ENCODE measurements around the gene PIK3CA. TPM values are rescaled to one million over a fixed set of nuclear protein-coding genes. Genes with fewer than 3 reads are reported as not detected.

PIK3CA gene
- total and polyA plus RNA-seq, 2 donors = 14.1 to 27.3 TPM

GRCh38 chr3:179149951-179150350 lies 1.8 kb downstream of the PIK3CA start:
- peak overlapping the region in 1 of 2 donors; percentile 94 for H3K27ac ChIP-seq (ENCODE audit: low read depth in 1 of 2, low read length in 1 of 2)
- H3K36me3 ChIP-seq (ENCODE audit: control insufficient read depth in 2 of 2, insufficient read depth in 2 of 2, low read length in 1 of 2) = no peaks in the 10 kb centered on the region
- H3K4me3 ChIP-seq (ENCODE audit: low read length in 2 of 2) = peak overlapping the region; percentile 75 to 79
- 56% methylated on average over 4 of the region's 4 CpGs for WGBS
- no peak for DNase-seq (ENCODE audit: low read depth in 6 of 9, low spot score in 9 of 9)
- no peaks in the 10 kb centered on the region for H3K27me3 ChIP-seq (ENCODE audit: control insufficient read depth in 2 of 2, insufficient read depth in 1 of 2, low read length in 1 of 2)
- peaks cover 8 to 9% of the 10 kb centered on the region in 2 donors for H3K4me1 ChIP-seq (ENCODE audit: control insufficient read depth in 2 of 2, insufficient read depth in 2 of 2, low read length in 2 of 2)
- H3K9me3 ChIP-seq (ENCODE audit: control insufficient read depth in 2 of 2, insufficient read depth in 1 of 2, low read length in 1 of 2) = no peaks in the 10 kb centered on the region

GRCh38 chr3:179150610-179151009 lies 2.5 kb downstream of the PIK3CA start:
- H3K27me3 ChIP-seq (ENCODE audit: control insufficient read depth in 2 of 2, insufficient read depth in 1 of 2, low read length in 1 of 2) = no peaks in the 10 kb centered on the region
- DNase-seq (ENCODE audit: low read depth in 6 of 9, low spot score in 9 of 9) = no peak
- no peak overlapping the region for H3K4me3 ChIP-seq (ENCODE audit: low read length in 2 of 2)
- H3K9me3 ChIP-seq (ENCODE audit: control insufficient read depth in 2 of 2, insufficient read depth in 1 of 2, low read length in 1 of 2) = no peaks in the 10 kb centered on the region
- no peak overlapping the region for H3K27ac ChIP-seq (ENCODE audit: low read depth in 1 of 2, low read length in 1 of 2)
- H3K4me1 ChIP-seq (ENCODE audit: control insufficient read depth in 2 of 2, insufficient read depth in 2 of 2, low read length in 2 of 2) = peaks cover 8 to 9% of the 10 kb centered on the region in 2 donors
- 84% methylated on average over 3 of the region's 3 CpGs for WGBS
- no peaks in the 10 kb centered on the region for H3K36me3 ChIP-seq (ENCODE audit: control insufficient read depth in 2 of 2, insufficient read depth in 2 of 2, low read length in 1 of 2)

GRCh38 chr3:179151474-179151873 lies 3.3 kb downstream of the PIK3CA start:
- DNase-seq (ENCODE audit: low read depth in 6 of 9, low spot score in 9 of 9) = no peak
- H3K4me3 ChIP-seq (ENCODE audit: low read length in 2 of 2) = no peak overlapping the region
- no peaks in the 10 kb centered on the region for H3K27me3 ChIP-seq (ENCODE audit: control insufficient read depth in 2 of 2, insufficient read depth in 1 of 2, low read length in 1 of 2)
- H3K4me1 ChIP-seq (ENCODE audit: control insufficient read depth in 2 of 2, insufficient read depth in 2 of 2, low read length in 2 of 2) = peaks cover 8 to 12% of the 10 kb centered on the region in 2 donors
- H3K36me3 ChIP-seq (ENCODE audit: control insufficient read depth in 2 of 2, insufficient read depth in 2 of 2, low read length in 1 of 2) = no peaks in the 10 kb centered on the region
- H3K9me3 ChIP-seq (ENCODE audit: control insufficient read depth in 2 of 2, insufficient read depth in 1 of 2, low read length in 1 of 2) = no peaks in the 10 kb centered on the region
- no peak overlapping the region for H3K27ac ChIP-seq (ENCODE audit: low read depth in 1 of 2, low read length in 1 of 2)

- 88% methylated on average over 1 of the region's 1 CpG for WGBS
- Histone ChIP-seq H3K4me1 (ENCODE audit: control insufficient read depth in 2 of 2, insufficient read depth in 2 of 2, low read length in 2 of 2) (peaks cover 3 to 4% of the 10 kb centered on the region in 2 donors), H3K9me3 (ENCODE audit: control insufficient read depth in 2 of 2, insufficient read depth in 1 of 2, low read length in 1 of 2) (no peaks in the 10 kb centered on the region), H3K27ac (ENCODE audit: low read depth in 1 of 2, low read length in 1 of 2) (no peak overlapping the region), H3K27me3 (ENCODE audit: control insufficient read depth in 2 of 2, insufficient read depth in 1 of 2, low read length in 1 of 2) (no peaks in the 10 kb centered on the region), H3K36me3 (ENCODE audit: control insufficient read depth in 2 of 2, insufficient read depth in 2 of 2, low read length in 1 of 2) (no peaks in the 10 kb centered on the region), H3K4me3 (ENCODE audit: low read length in 2 of 2) (no peak overlapping the region)
- no peak for DNase-seq (ENCODE audit: low read depth in 6 of 9, low spot score in 9 of 9)
Measured at GRCh38 chr3:179156170-179156569, 8.0 kb downstream of the PIK3CA start.

GRCh38 chr3:179156775-179157174 lies 8.6 kb downstream of the PIK3CA start:
- no peak for DNase-seq (ENCODE audit: low read depth in 6 of 9, low spot score in 9 of 9)
- WGBS = 96% methylated on average over 1 of the region's 1 CpG
- no peak overlapping the region for H3K27ac ChIP-seq (ENCODE audit: low read depth in 1 of 2, low read length in 1 of 2)
- H3K4me3 ChIP-seq (ENCODE audit: low read length in 2 of 2) = no peak overlapping the region
- H3K9me3 ChIP-seq (ENCODE audit: control insufficient read depth in 2 of 2, insufficient read depth in 1 of 2, low read length in 1 of 2) = no peaks in the 10 kb centered on the region
- no peaks in the 10 kb centered on the region for H3K27me3 ChIP-seq (ENCODE audit: control insufficient read depth in 2 of 2, insufficient read depth in 1 of 2, low read length in 1 of 2)
- H3K36me3 ChIP-seq (ENCODE audit: control insufficient read depth in 2 of 2, insufficient read depth in 2 of 2, low read length in 1 of 2) = no peaks in the 10 kb centered on the region
- peaks cover 0 to 3% of the 10 kb centered on the region in 2 donors for H3K4me1 ChIP-seq (ENCODE audit: control insufficient read depth in 2 of 2, insufficient read depth in 2 of 2, low read length in 2 of 2)

GRCh38 chr3:179158336-179159039 lies 10.3 kb downstream of the PIK3CA start:
- H3K4me3 ChIP-seq (ENCODE audit: low read length in 2 of 2) = no peak overlapping the region
- no peak for DNase-seq (ENCODE audit: low read depth in 6 of 9, low spot score in 9 of 9)
- 92% methylated on average over 6 of the region's 6 CpGs for WGBS
- H3K36me3 ChIP-seq (ENCODE audit: control insufficient read depth in 2 of 2, insufficient read depth in 2 of 2, low read length in 1 of 2) = no peaks in the 10 kb centered on the region
- H3K27ac ChIP-seq (ENCODE audit: low read depth in 1 of 2, low read length in 1 of 2) = no peak overlapping the region
- H3K9me3 ChIP-seq (ENCODE audit: control insufficient read depth in 2 of 2, insufficient read depth in 1 of 2, low read length in 1 of 2) = no peaks in the 10 kb centered on the region
- peaks cover 0 to 3% of the 10 kb centered on the region in 2 donors for H3K4me1 ChIP-seq (ENCODE audit: control insufficient read depth in 2 of 2, insufficient read depth in 2 of 2, low read length in 2 of 2)
- no peaks in the 10 kb centered on the region for H3K27me3 ChIP-seq (ENCODE audit: control insufficient read depth in 2 of 2, insufficient read depth in 1 of 2, low read length in 1 of 2)

GRCh38 chr3:179163503-179163902 lies 15.3 kb downstream of the PIK3CA start:
- Histone ChIP-seq H3K27ac (ENCODE audit: low read depth in 1 of 2, low read length in 1 of 2) (no peak overlapping the region), H3K27me3 (ENCODE audit: control insufficient read depth in 2 of 2, insufficient read depth in 1 of 2, low read length in 1 of 2) (no peaks in the 10 kb centered on the region), H3K36me3 (ENCODE audit: control insufficient read depth in 2 of 2, insufficient read depth in 2 of 2, low read length in 1 of 2) (no peaks in the 10 kb centered on the region), H3K4me1 (ENCODE audit: control insufficient read depth in 2 of 2, insufficient read depth in 2 of 2, low read length in 2 of 2) (no peaks in the 10 kb centered on the region), H3K4me3 (ENCODE audit: low read length in 2 of 2) (no peak overlapping the region), H3K9me3 (ENCODE audit: control insufficient read depth in 2 of 2, insufficient read depth in 1 of 2, low read length in 1 of 2) (no peaks in the 10 kb centered on the region)
- no peak for DNase-seq (ENCODE audit: low read depth in 6 of 9, low spot score in 9 of 9)

GRCh38 chr3:179164857-179165256 lies 16.7 kb downstream of the PIK3CA start:
- Histone ChIP-seq H3K9me3 (ENCODE audit: control insufficient read depth in 2 of 2, insufficient read depth in 1 of 2, low read length in 1 of 2) (no peaks in the 10 kb centered on the region), H3K27ac (ENCODE audit: low read depth in 1 of 2, low read length in 1 of 2) (no peak overlapping the region), H3K27me3 (ENCODE audit: control insufficient read depth in 2 of 2, insufficient read depth in 1 of 2, low read length in 1 of 2) (no peaks in the 10 kb centered on the region), H3K36me3 (ENCODE audit: control insufficient read depth in 2 of 2, insufficient read depth in 2 of 2, low read length in 1 of 2) (no peaks in the 10 kb centered on the region), H3K4me3 (ENCODE audit: low read length in 2 of 2) (no peak overlapping the region), H3K4me1 (ENCODE audit: control insufficient read depth in 2 of 2, insufficient read depth in 2 of 2, low read length in 2 of 2) (no peaks in the 10 kb centered on the region)
- DNase-seq (ENCODE audit: low read depth in 6 of 9, low spot score in 9 of 9) = no peak

GRCh38 chr3:179166561-179167201 lies 18.5 kb downstream of the PIK3CA start:
- no peak overlapping the region for H3K27ac ChIP-seq (ENCODE audit: low read depth in 1 of 2, low read length in 1 of 2)
- 90% methylated on average over 2 of the region's 2 CpGs for WGBS

More at GRCh38 chr3:179166561-179167201, 18.5 kb downstream of the PIK3CA start:
- no peak for DNase-seq (ENCODE audit: low read depth in 6 of 9, low spot score in 9 of 9)
- no peaks in the 10 kb centered on the region for H3K9me3 ChIP-seq (ENCODE audit: control insufficient read depth in 2 of 2, insufficient read depth in 1 of 2, low read length in 1 of 2)
- H3K4me3 ChIP-seq (ENCODE audit: low read length in 2 of 2) = no peak overlapping the region
- no peaks in the 10 kb centered on the region for H3K36me3 ChIP-seq (ENCODE audit: control insufficient read depth in 2 of 2, insufficient read depth in 2 of 2, low read length in 1 of 2)
- H3K27me3 ChIP-seq (ENCODE audit: control insufficient read depth in 2 of 2, insufficient read depth in 1 of 2, low read length in 1 of 2) = no peaks in the 10 kb centered on the region
- H3K4me1 ChIP-seq (ENCODE audit: control insufficient read depth in 2 of 2, insufficient read depth in 2 of 2, low read length in 2 of 2) = no peaks in the 10 kb centered on the region
